Activated effector memory CD4-positive, alpha-beta T cell treated with Interleukin-2 at 50 U/mL for 16 hours (primary cell): ENCODE measurements around the gene TMEM30A.

Source experiments
- DNase-seq: peaks from one replicate; pipeline ENCODE4 v3.0.0-alpha.2; 2020

TMEM30A gene

DNA sequence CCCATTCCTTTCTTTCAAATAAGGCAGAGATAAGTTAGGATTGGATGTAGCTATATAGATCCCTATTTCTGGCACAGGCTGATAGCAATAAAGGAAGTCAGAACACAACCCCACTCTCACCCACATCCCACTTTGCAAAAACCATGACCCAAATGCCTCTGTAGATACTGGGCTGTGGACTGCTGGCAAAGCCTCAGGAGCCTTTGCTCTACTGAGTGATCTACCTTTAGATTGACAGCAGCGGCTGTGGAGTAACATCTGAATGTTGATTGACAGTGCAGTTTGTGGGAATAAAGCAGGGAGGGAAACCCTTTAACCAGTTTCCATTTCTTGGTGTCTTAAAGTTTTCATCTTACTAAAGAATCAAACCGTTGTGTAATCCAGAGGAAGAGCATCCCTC, 6.7 kb upstream of the TMEM30A start:
- DNase-seq: no peak

GRCh38 chr6:75290136-75290945, 5.7 kb upstream of the TMEM30A start:
- no peak for DNase-seq

- DNase-seq: no peak
Observed at GRCh38 chr6:75288023-75288422, 3.4 kb upstream of the TMEM30A start.

GRCh38 chr6:75287424-75287823, 2.8 kb upstream of the TMEM30A start:
- no peak for DNase-seq

DNA sequence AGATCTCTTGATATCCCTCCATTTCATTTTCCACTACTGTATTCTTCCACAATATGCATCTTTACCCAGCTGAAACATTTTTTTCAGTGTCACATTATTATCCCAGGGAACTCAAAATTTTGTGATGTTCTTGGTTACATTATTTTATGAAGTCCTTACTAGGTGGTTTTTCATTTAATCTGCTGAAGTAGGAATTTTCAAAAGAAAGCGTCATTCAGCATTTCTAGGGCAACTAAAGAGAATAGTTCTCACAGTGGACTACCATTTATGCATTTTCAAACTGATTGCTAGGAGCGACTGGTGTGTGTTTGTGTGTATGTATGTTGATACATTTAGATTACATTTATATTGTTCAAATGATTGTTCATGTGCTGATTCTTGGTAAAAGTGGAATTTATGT, 2.4 kb upstream of the TMEM30A start:
- no peak for DNase-seq

- DNase-seq: no peak
Observed at GRCh38 chr6:75285283-75285639, 669 bp upstream of the TMEM30A start.

- no peak for DNase-seq
Observed at GRCh38 chr6:75283907-75284631, 523 bp downstream of the TMEM30A start.

GRCh38 chr6:75282706-75283105, 1.9 kb downstream of the TMEM30A start:
- DNase-seq: no peak

DNA sequence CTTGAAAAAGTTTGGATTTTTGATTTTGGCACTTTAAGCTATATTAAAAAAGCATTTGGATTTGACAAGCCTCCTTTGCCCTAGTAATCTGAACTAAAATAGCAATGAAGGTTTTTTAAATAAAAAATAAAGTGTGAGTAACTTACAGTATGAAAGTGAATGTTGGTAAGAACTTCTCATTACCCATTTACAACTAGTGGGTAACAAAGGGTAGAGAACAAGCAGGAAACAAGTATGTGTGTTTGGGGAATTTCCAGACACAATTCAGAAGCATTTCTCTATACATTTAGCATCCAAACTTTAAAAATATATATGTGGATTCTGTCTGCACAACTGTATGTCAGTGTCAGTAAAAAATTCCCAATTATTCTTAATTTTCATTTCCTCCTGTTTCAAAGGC, 2.9 kb downstream of the TMEM30A start:
- no peak for DNase-seq

DNA sequence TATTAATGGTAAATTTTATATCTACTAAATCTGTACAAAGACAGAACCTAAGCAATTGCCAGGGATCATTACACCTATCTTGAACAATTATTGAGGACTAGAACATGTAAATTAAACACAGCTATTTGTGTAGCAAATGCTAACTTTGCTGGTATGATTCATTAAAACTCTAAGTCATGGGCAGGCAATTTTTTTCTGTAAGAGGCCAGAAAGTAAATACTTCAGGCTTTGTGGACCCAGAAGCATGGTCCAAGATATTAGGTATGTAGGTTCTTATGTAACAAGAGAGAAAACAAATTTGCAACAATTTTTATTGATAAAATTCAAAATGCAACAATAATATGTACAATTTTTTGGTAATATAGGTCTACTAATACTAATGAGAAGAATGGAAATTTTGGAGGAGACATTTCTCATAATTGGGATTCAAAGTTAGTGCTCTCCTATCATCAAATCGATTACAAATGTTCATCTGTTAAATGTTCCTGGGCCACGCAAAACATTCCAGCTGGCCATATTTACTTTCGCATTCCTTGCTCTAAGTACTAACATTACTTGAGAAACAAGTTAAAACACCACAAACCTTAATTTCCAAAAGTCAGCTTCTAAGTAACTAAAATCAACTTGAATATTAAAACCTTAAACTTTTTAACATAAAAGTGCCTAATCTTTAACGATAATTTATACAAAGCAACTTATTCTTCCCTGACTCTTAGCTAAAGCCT, 4.3 kb downstream of the TMEM30A start:
- no peak for DNase-seq

DNA sequence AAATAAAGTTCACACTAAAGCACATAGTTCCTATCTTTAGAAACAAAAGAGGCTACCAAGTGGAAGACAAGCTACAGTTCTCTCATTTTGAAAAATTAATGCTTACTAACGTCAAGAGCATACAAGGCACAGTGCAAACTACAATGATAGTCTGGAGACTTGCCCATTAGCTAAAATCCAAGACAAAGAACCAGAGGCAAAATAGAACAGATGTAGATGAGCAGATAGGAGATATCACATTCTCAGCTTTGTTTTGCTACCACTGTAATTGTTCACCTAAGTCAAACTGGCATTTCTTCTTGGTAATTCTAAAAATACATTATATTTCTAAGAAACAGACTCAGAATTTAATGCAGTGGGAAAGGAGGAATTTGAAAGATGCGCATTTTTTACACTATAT, 5.2 kb downstream of the TMEM30A start:
- DNase-seq: no peak

DNA sequence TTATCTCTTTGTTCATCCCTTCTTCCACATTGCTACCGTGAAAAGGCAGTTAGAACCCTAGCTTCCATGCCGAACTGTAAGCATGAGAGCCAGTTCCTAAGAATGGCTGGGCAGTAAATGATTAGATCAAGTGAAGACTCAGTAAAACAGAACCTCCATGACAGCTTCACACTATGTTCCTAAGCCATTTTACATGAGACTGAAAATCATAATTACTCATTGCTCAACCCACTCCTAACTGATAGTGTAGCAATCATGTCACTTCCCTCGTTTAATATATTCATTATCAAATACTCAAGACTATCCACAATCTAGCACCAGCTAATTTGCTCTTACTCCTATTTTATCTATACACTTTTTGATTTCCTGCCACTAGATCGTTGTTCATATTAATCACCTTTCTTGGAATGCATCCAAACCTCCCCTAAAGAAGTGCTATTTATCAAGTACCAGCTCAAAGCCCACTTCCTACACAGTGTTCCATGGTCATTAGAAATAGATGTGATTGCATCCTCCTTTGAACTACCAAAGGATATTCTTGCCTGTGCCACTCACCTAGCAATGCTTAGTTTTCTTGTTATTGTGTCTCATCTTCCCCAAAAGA, 6.0 kb downstream of the TMEM30A start:
- no peak for DNase-seq

- no peak for DNase-seq
Observed at GRCh38 chr6:75275067-75275466, 9.5 kb downstream of the TMEM30A start.

GRCh38 chr6:75273009-75273408, 11.6 kb downstream of the TMEM30A start:
- DNase-seq: no peak

DNA sequence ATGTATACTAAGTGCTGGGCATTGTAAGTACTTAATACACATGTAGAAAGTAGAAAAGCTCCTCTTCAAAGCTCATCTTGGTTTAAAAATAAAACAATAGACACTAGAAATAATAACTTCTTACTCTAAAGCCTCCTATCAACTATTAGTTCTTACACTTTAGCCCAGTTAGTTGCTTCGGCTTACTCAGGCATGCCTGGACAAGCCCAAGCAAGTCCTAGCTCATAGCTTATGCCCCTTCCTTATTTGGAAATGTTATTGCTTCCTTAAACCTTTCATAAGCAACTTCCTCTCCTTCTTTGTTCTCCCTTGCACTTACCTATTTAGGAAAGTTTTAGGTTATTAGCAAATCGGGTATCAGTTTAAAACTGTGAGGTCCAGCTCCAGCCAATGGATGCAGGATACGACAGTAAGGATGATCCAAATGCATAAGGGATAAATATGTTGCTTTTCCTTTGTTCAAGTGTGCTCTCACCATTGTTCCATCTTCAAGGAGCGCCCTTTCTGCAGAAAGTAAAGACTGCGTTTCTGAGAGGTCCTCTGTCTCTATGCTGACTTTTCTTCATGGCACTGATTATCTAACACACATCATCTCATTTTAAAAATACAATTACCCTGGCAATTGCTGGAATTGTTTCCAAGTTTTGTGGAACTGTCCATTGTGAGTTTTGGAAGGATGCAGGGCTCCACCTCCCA, 12.3 kb downstream of the TMEM30A start:
- no peak for DNase-seq

DNA sequence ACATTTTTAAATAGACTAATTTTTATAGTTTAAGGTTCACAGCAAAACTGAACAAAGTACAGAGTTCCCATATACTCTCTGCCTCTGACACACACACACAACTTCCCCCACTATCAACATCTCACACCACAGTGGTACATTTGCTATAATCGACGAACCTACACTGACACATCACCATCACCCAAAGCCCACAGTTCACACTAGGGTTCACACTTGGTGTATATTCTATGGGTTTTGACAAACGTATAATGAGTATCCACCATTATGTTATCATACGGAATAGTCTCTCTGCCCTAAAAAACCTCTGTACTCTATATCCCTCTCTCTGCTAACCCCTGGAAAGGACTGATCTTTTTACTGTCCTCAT, 15.6 kb downstream of the TMEM30A start:
- no peak for DNase-seq

DNA sequence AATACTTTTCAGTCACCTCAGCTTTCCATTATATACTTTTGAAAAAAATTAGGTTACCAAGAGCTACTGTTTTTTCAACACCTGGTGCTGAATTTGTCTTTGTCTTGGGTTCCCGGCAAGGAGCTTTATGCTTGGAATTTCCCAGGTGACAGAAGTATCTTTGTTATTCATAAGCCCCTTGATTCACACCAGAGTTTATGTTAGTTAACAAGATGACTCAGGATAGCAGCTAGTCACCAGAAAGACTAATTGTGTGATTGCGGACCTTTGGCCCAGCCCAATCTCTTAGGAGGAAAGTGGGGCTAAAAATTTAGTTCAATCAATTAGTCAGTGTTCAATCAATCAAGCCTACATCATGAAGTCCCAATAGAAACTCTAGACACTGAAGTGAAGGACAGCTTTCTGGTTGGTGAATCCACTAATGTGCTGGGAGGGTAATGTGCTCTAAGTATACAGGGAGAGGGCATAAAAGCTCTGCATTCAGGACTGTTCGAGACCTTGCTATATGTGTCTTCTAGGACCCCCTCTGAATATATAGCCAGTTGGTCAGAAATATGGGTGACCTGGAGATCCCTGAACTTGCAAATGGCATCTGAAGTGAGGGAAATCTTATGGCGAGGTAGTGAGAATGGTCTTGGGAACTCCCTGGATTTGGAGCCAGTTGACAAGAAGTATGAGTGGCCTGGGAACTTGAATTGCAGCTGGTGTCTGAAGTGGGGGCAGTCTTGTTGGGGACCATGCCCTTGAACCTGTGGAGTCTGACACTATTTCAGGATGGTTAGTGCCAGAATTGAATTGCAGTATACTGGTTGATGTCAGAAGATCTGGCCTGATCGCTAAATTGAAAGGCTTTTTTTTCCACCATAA, 16.2 kb downstream of the TMEM30A start:
- no peak for DNase-seq

DNA sequence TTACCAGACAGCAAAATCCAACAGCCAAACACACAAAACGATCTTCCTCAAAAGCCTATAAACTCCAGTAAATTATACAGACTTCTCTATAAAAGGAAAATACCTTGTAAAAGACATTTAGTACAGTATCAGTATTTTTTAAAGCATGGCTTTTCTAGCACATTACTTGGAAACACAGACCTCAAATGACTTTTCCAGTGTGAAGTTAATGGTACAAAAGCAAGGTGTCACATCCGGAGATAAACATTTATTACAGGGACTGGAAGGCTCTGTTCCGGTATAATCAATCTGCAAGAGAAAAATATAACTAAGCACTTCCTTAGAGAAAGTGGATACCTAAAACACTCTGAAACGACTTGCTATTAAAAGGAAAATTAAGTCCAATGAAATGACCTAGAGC, 17.1 kb downstream of the TMEM30A start:
- DNase-seq: no peak

DNA sequence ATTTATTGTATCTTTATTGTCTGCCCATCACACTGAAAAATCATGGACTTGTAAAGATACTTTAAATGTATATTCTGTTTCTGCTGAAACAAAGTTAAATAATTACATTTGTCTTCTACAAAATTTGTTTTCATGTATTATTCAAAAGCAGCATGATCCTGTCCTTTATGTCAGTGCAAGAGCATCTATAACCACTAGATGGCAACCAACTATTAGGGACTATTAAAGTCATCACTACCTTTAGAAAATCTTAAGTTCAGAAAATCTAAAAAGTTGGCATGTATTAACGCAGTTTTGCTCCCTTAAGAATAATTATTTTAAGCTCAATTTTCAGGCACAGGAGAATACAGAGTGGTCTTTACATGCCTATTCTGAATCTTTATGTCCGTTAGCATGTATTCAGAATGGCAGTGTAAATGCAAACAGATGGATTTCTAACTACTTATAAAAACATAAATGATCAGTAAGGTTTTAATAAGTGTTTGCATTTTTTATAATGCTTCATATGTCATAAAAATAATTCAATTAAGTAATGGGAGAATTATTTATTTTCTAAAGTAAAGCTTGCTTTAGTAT, 17.8 kb downstream of the TMEM30A start:
- DNase-seq: no peak

- DNase-seq: no peak
Observed at GRCh38 chr6:75263401-75263750, 21.2 kb downstream of the TMEM30A start.

- DNase-seq: no peak
Observed at GRCh38 chr6:75262716-75263400, 21.7 kb downstream of the TMEM30A start.
